NCI-H510A treated with DMSO at 0.1 percent for 48 hours (cell line): ENCODE results near the gene AIP.

Source experiments
- DNase-seq: peaks from one replicate; lab custom pipeline; 2025; lab: John Stamatoyannopoulos, UW

AIP gene

GRCh38 chr11:67482827-67483798 lies at the start of gene AIP:
Gene AIP (plus strand): TSS chr11:67483026. CDS start chr11:67483159, 133 bp downstream.
- peak; percentile 99 for DNase-seq

GRCh38 chr11:67433536-67434394 lies 49.1 kb upstream of the AIP start:
- no peak for DNase-seq

- DNase-seq, result no peak
Measured at GRCh38 chr11:67434395-67434881, 48.4 kb upstream of the AIP start.

GRCh38 chr11:67435031-67435726 lies 47.6 kb upstream of the AIP start:
- no peak for DNase-seq

GRCh38 chr11:67435727-67436458 lies 46.9 kb upstream of the AIP start:
- DNase-seq, result no peak

GRCh38 chr11:67436459-67437081 lies 46.3 kb upstream of the AIP start:
- DNase-seq, result no peak

GRCh38 chr11:67437082-67437808 lies 45.6 kb upstream of the AIP start, which contains the start of gene PTPRCAP:
Gene PTPRCAP (minus strand): TSS chr11:67437682. CDS start chr11:67437619, 63 bp downstream.
- DNase-seq, result no peak

GRCh38 chr11:67437809-67438157 lies 45.0 kb upstream of the AIP start:
- DNase-seq, result no peak

- DNase-seq, result no peak
Measured at GRCh38 chr11:67438158-67438902, 44.5 kb upstream of the AIP start.

- no peak for DNase-seq
Measured at GRCh38 chr11:67439321-67440228, 43.3 kb upstream of the AIP start.

- DNase-seq, result no peak
Measured at GRCh38 chr11:67440229-67441097, 42.4 kb upstream of the AIP start.

GRCh38 chr11:67441098-67441563 lies 41.7 kb upstream of the AIP start:
- no peak for DNase-seq

- no peak for DNase-seq
Measured at GRCh38 chr11:67441731-67442351, 41.0 kb upstream of the AIP start.

- no peak for DNase-seq
Measured at GRCh38 chr11:67442504-67443404, 40.1 kb upstream of the AIP start.

- DNase-seq, result no peak
Measured at GRCh38 chr11:67445515-67445914, 37.3 kb upstream of the AIP start.

GRCh38 chr11:67448220-67448609 lies 34.6 kb upstream of the AIP start:
- DNase-seq, result no peak
